Astrocyte of the spinal cord (primary cell): ENCODE results near the gene RTL9.

Source experiments
- DNase-seq: peaks from one replicate; pipeline ENCODE4 v3.0.0; 2011; ENCODE audit warnings: low read depth, low spot score
- H3K4me3 ChIP-seq: 2 replicates; pipeline ENCODE4 v1.5.1; 2011; ENCODE audit warnings: low read depth, mild to moderate bottlenecking, low read length, moderate library complexity
- CTCF ChIP-seq: IDR thresholded peaks from 2 replicates; pipeline ENCODE4 v1.5.1; 2012; ENCODE audit warnings: low read depth, mild to moderate bottlenecking, low read length, inconsistent platforms
- in situ Hi-C: cut with HindIII; loops from 2 replicates; pipeline ENCODE4 v1.10.0; 2017; ENCODE audit warnings: low sequenced_read_pairs

Gene RTL9

GRCh38 chrX:110358548-110358947, at the start of gene RTL9:
RTL9 (plus strand) TSS chrX:110358848; CDS start chrX:110450618, 91,770 bp downstream.
- no peak for TF ChIP-seq CTCF
- no peak within 1 kb of the TSS for H3K4me3 ChIP-seq
- in situ Hi-C loops: no loop called here
- DNase-seq: no peak

GRCh38 chrX:110310000-110310790, 48.5 kb upstream of the RTL9 start:
- no peak for DNase-seq
- no peak overlapping the region for H3K4me3 ChIP-seq
- TF ChIP-seq CTCF: no peak
- in situ Hi-C loops: no loop called here

GRCh38 chrX:110310896-110311295, 47.8 kb upstream of the RTL9 start:
- no peak for TF ChIP-seq CTCF
- H3K4me3 ChIP-seq: no peak overlapping the region
- in situ Hi-C loops: no loop called here
- DNase-seq: no peak

- H3K4me3 ChIP-seq: no peak overlapping the region
- TF ChIP-seq CTCF: no peak
- in situ Hi-C loops: no loop called here
- no peak for DNase-seq
These were observed 47.0 kb upstream of the RTL9 start for GRCh38 chrX:110311437-110312230.

GRCh38 chrX:110315551-110315950, 43.1 kb upstream of the RTL9 start:
- in situ Hi-C loops: no loop called here
- peak overlapping the region; percentile 4 for H3K4me3 ChIP-seq
- TF ChIP-seq CTCF: no peak

GRCh38 chrX:110316351-110317060, 42.1 kb upstream of the RTL9 start:
- TF ChIP-seq CTCF: no peak
- in situ Hi-C loops: no loop called here
- H3K4me3 ChIP-seq: peak overlapping the region; percentile 71
- DNase-seq: peak; percentile 22

More at GRCh38 chrX:110315551-110315950, 43.1 kb upstream of the RTL9 start:
- no peak for DNase-seq
